Upper lobe of left lung (tissue), 6 donors: ENCODE results near the gene SIRPB2. TPM values are rescaled to one million over a fixed set of nuclear protein-coding genes. Genes with fewer than 3 reads are reported as not detected.

ENCODE experiments used
- ATAC-seq, 2 donors: fragments of 200-7000 bp; cut with Tn5 transposase; one replicate each; pipeline ENCODE4 v1.9.1; 2022; ENCODE audit warnings: mild to moderate bottlenecking in 2 of 2, moderate library complexity in 2 of 2; ENCODE audit not compliant: low FRiP score in 2 of 2
- DNase-seq, 2 donors: peaks; one replicate each; pipeline ENCODE4 v3.0.0-alpha.2; 2019 to 2020
- H3K27ac ChIP-seq, 4 donors: fragments of 200-600 bp; sonication (generic); one replicate each; pipeline ENCODE4 v1.5.1; 2016 to 2019
- H3K27me3 ChIP-seq, 4 donors: fragments of 200-600 bp; sonication (generic); one replicate each; pipeline ENCODE4 v1.5.1; 2017 to 2019
- H3K36me3 ChIP-seq, 4 donors: fragments of 200-600 bp; sonication (generic); one replicate each; pipeline ENCODE4 v1.5.1; 2016 to 2019
- H3K4me1 ChIP-seq, 4 donors: fragments of 200-600 bp; sonication (generic); one replicate each; pipeline ENCODE4 v1.5.1; 2018 to 2019
- H3K4me3 ChIP-seq, 4 donors: fragments of 200-600 bp; sonication (generic); one replicate each; pipeline ENCODE4 v1.5.1; 2017 to 2019; ENCODE audit warnings: mild to moderate bottlenecking in 2 of 4, moderate library complexity in 1 of 4
- H3K9me3 ChIP-seq, 4 donors: fragments of 200-600 bp; sonication (generic); one replicate each; pipeline ENCODE4 v1.5.1; 2018 to 2019
- EP300 ChIP-seq, 4 donors: sonication (generic); formaldehyde crosslinking; IDR thresholded peaks; one replicate each; pipeline ENCODE4 v1.5.1; 2017; ENCODE audit warnings: antibody characterized with exemption in 4 of 4, control low read depth in 2 of 4
- POLR2A ChIP-seq, 4 donors: fragments of 450-650 bp; IDR thresholded peaks; one replicate each; pipeline ENCODE4 v1.5.1; 2016 to 2017; ENCODE audit warnings: antibody characterized with exemption in 4 of 4, mild to moderate bottlenecking in 2 of 4
- POLR2AphosphoS5 ChIP-seq, 2 donors: sonication (generic); formaldehyde crosslinking; IDR thresholded peaks; one replicate each; pipeline ENCODE4 v1.5.1; 2017; ENCODE audit warnings: antibody characterized with exemption in 2 of 2
- WGBS, 2 donors: methylation state at CpG; one replicate each; pipeline ENCODE4 v1.1.5; 2017 to 2018; 5-methylcytosine and 5-hydroxymethylcytosine counted together
- total RNA-seq, 6 donors: library from RNA; depleted of rRNA in 4 of 6; stranded (reverse); fragments of >200 nt in 4 of 6; gene quantifications; one replicate each; pipeline versions ENCODE4 v1.1.0 to v1.2.1, GENCODE V29; 2016 to 2021
- TF ChIP-seq, protein P1 (sequence below), 6 experiments: fragments of 450-650 bp in 4 of 6; fragments of 200-600 bp in 2 of 6; sonication (generic) in 2 of 6; IDR thresholded peaks; one replicate each; pipeline ENCODE4 v1.5.1; 2016 to 2019; ENCODE audit warnings: antibody characterized with exemption in 6 of 6
- donor health status: DM: no; HTN: no; CAD: no; lungs with moderate emphysema.
- donor health status: DM: no; HTN: yes; CAD: no; lungs with severe emphysema.

The SIRPB2 gene
- total RNA-seq, 6 donors from 2014 or later: 12.1 to 59.7 (median 23.8) TPM

DNA sequence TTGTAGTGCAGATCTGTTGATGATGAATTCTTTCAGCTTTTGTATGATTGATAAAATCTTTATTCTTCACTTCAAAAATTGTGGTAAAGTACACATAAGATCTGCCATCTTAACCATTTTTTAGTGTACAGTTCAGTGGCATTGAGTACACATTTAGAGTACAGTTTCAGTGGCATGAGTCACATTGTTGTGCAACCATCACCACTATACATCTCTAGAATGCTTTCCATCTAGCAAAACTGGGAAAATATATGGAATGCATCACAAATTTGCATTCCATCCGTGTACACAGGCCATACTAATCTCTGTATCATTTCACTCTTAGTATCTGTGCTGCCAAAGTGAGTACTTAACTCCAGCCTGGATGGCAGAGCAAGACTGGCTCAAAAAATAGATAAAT lies 37.6 kb upstream of the SIRPB2 start:
- ATAC-seq (no peak), DNase-seq (no peak)
- H3K9me3 ChIP-seq: no peaks in the 10 kb centered on the region
- TF ChIP-seq POLR2AphosphoS5 (IDR thresholded peaks at IDR 0.05) (no peak), EP300 (IDR thresholded peaks at IDR 0.05) (no peak), POLR2A (IDR thresholded peaks at IDR 0.05) (no peak)
- TF ChIP-seq, protein P1, sequence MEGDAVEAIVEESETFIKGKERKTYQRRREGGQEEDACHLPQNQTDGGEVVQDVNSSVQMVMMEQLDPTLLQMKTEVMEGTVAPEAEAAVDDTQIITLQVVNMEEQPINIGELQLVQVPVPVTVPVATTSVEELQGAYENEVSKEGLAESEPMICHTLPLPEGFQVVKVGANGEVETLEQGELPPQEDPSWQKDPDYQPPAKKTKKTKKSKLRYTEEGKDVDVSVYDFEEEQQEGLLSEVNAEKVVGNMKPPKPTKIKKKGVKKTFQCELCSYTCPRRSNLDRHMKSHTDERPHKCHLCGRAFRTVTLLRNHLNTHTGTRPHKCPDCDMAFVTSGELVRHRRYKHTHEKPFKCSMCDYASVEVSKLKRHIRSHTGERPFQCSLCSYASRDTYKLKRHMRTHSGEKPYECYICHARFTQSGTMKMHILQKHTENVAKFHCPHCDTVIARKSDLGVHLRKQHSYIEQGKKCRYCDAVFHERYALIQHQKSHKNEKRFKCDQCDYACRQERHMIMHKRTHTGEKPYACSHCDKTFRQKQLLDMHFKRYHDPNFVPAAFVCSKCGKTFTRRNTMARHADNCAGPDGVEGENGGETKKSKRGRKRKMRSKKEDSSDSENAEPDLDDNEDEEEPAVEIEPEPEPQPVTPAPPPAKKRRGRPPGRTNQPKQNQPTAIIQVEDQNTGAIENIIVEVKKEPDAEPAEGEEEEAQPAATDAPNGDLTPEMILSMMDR (IDR thresholded peaks at IDR 0.05): no peak
- H3K4me3 ChIP-seq: no peak overlapping the region
- H3K36me3 ChIP-seq: no peaks in the 10 kb centered on the region
- H3K27ac ChIP-seq: no peak overlapping the region
- H3K4me1 ChIP-seq: no peaks in the 10 kb centered on the region
- whole genome bisulfite sequencing, 2 donors: 36 to 38% methylated on average over 1 of the region's 1 CpG
- no peaks in the 10 kb centered on the region for H3K27me3 ChIP-seq

DNA sequence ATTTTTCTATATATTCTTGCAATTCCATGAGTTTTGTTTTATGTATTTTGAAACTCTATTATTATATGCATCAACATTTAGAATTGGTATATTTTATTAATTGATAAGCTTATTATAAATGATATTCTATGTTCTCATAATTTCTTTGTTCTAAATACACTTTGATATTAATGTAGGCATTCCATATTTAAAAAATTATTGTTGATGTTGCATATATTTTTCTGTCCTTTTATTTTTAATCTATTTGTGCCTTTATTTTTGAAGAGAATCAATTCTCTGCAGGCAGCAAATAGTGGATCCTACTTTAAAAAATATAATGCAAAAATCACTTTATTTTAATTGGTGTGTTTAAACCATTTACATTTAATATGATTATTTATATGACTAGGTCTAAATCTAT lies 36.7 kb upstream of the SIRPB2 start:
- Histone ChIP-seq H3K4me3 (no peak overlapping the region), H3K27ac (no peak overlapping the region), H3K9me3 (no peaks in the 10 kb centered on the region), H3K36me3 (no peaks in the 10 kb centered on the region), H3K27me3 (no peaks in the 10 kb centered on the region), H3K4me1 (no peaks in the 10 kb centered on the region)
- DNase-seq: no peak
- ATAC-seq: no peak
- TF ChIP-seq POLR2AphosphoS5 (IDR thresholded peaks at IDR 0.05) (no peak), POLR2A (IDR thresholded peaks at IDR 0.05) (no peak), EP300 (IDR thresholded peaks at IDR 0.05) (no peak)
- TF ChIP-seq, protein P1 (IDR thresholded peaks at IDR 0.05): no peak

DNA sequence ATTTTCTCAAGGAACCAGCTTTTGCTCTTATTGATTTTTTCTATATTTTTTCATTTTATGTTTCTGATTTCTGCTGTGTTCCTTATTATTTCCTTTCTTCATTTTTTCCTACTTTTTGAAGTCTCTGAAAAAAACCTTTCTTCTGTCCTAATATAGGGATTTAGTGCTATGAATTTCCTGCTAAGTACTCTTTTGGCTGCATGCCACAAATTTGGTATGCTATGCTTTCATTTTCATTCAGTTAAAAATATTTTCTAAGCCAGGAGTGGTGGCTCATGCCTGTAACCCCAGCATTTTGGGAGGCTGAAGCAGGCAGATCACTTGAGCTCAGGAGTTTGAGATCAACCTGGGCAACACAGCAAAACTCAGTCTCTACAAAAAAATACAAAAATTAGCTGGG lies 35.7 kb upstream of the SIRPB2 start:
- ATAC-seq (no peak), DNase-seq (no peak)
- Histone ChIP-seq H3K36me3 (no peaks in the 10 kb centered on the region), H3K27me3 (no peaks in the 10 kb centered on the region), H3K4me3 (no peak overlapping the region), H3K4me1 (no peaks in the 10 kb centered on the region), H3K9me3 (no peaks in the 10 kb centered on the region), H3K27ac (no peak overlapping the region)
- TF ChIP-seq POLR2A (IDR thresholded peaks at IDR 0.05): no peak

DNA sequence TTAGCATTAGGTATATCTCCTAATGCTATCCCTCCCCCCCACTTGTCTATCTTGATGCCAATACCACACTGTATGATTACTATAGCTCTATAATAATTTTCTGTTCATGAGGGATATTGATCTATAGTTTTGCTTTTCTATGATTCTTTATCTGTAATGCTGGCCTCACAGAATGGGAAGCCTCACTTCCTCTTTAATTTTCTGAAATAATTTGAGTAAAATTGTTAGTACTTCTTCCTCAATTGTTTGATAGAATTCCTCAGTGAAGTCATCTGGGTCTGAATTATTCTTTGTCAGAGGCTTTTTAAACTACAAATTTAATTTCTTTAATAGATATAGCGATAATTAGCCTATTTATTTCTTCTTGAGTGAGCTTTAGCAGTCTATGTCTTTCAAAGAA lies 35.1 kb upstream of the SIRPB2 start:
- TF ChIP-seq, protein P1 (IDR thresholded peaks at IDR 0.05): no peak
- Histone ChIP-seq H3K36me3 (no peaks in the 10 kb centered on the region), H3K27ac (no peak overlapping the region), H3K4me3 (no peak overlapping the region), H3K9me3 (no peaks in the 10 kb centered on the region), H3K27me3 (no peaks in the 10 kb centered on the region), H3K4me1 (no peaks in the 10 kb centered on the region)
- WGBS, 2 donors: 76 to 88% methylated on average over 1 of the region's 1 CpG
- DNase-seq (no peak), ATAC-seq (no peak)

DNA sequence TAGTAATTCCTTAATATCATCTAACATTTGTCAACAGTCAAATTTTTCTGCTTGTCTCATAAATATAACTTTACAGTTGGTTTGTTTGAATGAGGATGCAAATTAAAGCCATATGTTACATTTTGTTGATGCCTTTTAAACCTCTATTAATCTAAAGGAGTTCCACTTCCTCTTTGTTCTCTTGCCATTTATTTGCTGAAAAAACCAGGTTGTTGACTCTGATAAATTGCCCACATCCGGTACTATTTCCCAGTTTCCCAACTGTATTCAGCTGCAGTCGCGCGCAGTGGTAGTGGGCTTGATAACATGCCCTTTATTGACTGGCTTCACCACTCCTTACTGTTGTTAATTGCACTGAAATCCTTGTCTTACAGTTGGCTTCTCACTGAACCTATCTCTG lies 32.8 kb upstream of the SIRPB2 start:
- DNase-seq (no peak), ATAC-seq (no peak)
- H3K9me3 ChIP-seq: no peaks in the 10 kb centered on the region
- TF ChIP-seq POLR2AphosphoS5 (IDR thresholded peaks at IDR 0.05) (no peak), EP300 (IDR thresholded peaks at IDR 0.05) (no peak), POLR2A (IDR thresholded peaks at IDR 0.05) (no peak)
- TF ChIP-seq, protein P1 (IDR thresholded peaks at IDR 0.05): no peak
- H3K27me3 ChIP-seq: no peaks in the 10 kb centered on the region
- H3K4me1 ChIP-seq: no peaks in the 10 kb centered on the region
- 29 to 45% methylated on average over 4 of the region's 4 CpGs for WGBS, 2 donors
- no peak overlapping the region for H3K4me3 ChIP-seq
- no peak overlapping the region for H3K27ac ChIP-seq
- no peaks in the 10 kb centered on the region for H3K36me3 ChIP-seq
